ENCODE measurements around the gene DYRK1A.
A peak's percentile ranks its signal among the peaks of the same experiment; 100 is the strongest.

The DYRK1A gene

GRCh38 chr21:37561506-37561905, 194.9 kb downstream of the DYRK1A start:
- no peak for DNase-seq (ENCODE audit: extremely low read depth, insufficient read length)
- H3K27me3 ChIP-seq (replicated peaks; ENCODE audit: control insufficient read depth, insufficient read depth, low read length), result no peaks in the 10 kb centered on the region
- no peak overlapping the region for H3K4me3 ChIP-seq (replicated peaks; ENCODE audit: low read depth, low read length)
- TF ChIP-seq CTCF (IDR thresholded peaks at IDR 0.05; ENCODE audit: insufficient read depth, low read length, poor library complexity, severe bottlenecking), result no peak
- no peaks in the 10 kb centered on the region for H3K36me3 ChIP-seq (ENCODE audit: control insufficient read depth, insufficient read depth, low read length)

- Histone ChIP-seq H3K4me3 (replicated peaks; ENCODE audit: low read depth, low read length) (no peak overlapping the region), H3K36me3 (ENCODE audit: control insufficient read depth, insufficient read depth, low read length) (no peaks in the 10 kb centered on the region), H3K27me3 (replicated peaks; ENCODE audit: control insufficient read depth, insufficient read depth, low read length) (no peaks in the 10 kb centered on the region)
- TF ChIP-seq CTCF (IDR thresholded peaks at IDR 0.05; ENCODE audit: insufficient read depth, low read length, poor library complexity, severe bottlenecking), result no peak
- no peak for DNase-seq (ENCODE audit: extremely low read depth, insufficient read length)
Observed at GRCh38 chr21:37561941-37562919, 195.7 kb downstream of the DYRK1A start.

GRCh38 chr21:37562920-37563640, 196.5 kb downstream of the DYRK1A start:
- no peaks in the 10 kb centered on the region for H3K27me3 ChIP-seq (replicated peaks; ENCODE audit: control insufficient read depth, insufficient read depth, low read length)
- no peaks in the 10 kb centered on the region for H3K36me3 ChIP-seq (ENCODE audit: control insufficient read depth, insufficient read depth, low read length)
- peak overlapping the region; percentile 80 for H3K4me3 ChIP-seq (replicated peaks; ENCODE audit: low read depth, low read length)
- DNase-seq (ENCODE audit: extremely low read depth, insufficient read length), result no peak
- no peak for TF ChIP-seq CTCF (IDR thresholded peaks at IDR 0.05; ENCODE audit: insufficient read depth, low read length, poor library complexity, severe bottlenecking)

GRCh38 chr21:37563641-37564340, 197.2 kb downstream of the DYRK1A start:
- TF ChIP-seq CTCF (IDR thresholded peaks at IDR 0.05; ENCODE audit: insufficient read depth, low read length, poor library complexity, severe bottlenecking), result peak; percentile 41
- Histone ChIP-seq H3K36me3 (ENCODE audit: control insufficient read depth, insufficient read depth, low read length) (no peaks in the 10 kb centered on the region), H3K4me3 (replicated peaks; ENCODE audit: low read depth, low read length) (peak overlapping the region; percentile 80), H3K27me3 (replicated peaks; ENCODE audit: control insufficient read depth, insufficient read depth, low read length) (no peaks in the 10 kb centered on the region)
- peak; percentile 96 for DNase-seq (ENCODE audit: extremely low read depth, insufficient read length)

DNA sequence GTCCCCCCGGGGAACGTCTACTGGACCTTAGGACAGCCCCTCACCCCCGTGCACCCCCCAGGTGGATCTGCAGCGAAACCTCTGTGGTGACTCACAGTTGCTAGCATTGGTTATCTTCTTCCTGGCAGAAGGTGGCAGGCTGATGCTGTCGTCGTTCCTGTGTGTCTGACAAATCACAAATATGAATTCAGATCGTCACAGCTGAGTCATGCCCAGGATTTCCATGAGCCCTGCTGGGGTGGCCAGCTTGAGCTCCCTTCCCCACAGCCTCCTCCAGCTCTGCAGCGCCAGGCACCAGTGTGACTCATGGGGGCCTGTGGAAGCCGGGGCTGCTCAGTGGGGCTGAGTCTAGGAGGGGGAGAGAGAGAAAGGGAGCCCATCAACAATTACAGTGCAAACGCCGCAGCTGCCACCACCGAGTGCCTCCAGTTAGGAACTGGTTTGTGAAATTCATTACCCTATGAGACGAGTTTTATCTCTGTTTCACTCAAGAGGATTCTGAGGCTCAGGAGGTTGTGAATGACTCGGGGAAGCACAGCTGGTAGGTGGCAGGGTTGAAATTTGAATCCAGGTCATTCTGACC, 197.9 kb downstream of the DYRK1A start:
- no peak for DNase-seq (ENCODE audit: extremely low read depth, insufficient read length)
- no peaks in the 10 kb centered on the region for H3K36me3 ChIP-seq (ENCODE audit: control insufficient read depth, insufficient read depth, low read length)
- H3K27me3 ChIP-seq (replicated peaks; ENCODE audit: control insufficient read depth, insufficient read depth, low read length), result no peaks in the 10 kb centered on the region
- peak; percentile 20 for TF ChIP-seq CTCF (IDR thresholded peaks at IDR 0.05; ENCODE audit: insufficient read depth, low read length, poor library complexity, severe bottlenecking)
- H3K4me3 ChIP-seq (replicated peaks; ENCODE audit: low read depth, low read length), result peak overlapping the region; percentile 80

All from GM06990 (cell line).